ENCODE results near the gene ARHGEF5.

- TF ChIP-seq CTCF (conservative IDR thresholded peaks at IDR 0.05; ENCODE audit: low read length) (no peak), EZH2phosphoT487 (IDR thresholded peaks at IDR 0.05; ENCODE audit: borderline replicate concordance, low read depth, low read length) (no peak)
Measured at GRCh38 chr7:144408121-144408520, 52.9 kb downstream of the ARHGEF5 start.
